ENCODE measurements around the gene MAPK8IP3.

Gene MAPK8IP3

DNA sequence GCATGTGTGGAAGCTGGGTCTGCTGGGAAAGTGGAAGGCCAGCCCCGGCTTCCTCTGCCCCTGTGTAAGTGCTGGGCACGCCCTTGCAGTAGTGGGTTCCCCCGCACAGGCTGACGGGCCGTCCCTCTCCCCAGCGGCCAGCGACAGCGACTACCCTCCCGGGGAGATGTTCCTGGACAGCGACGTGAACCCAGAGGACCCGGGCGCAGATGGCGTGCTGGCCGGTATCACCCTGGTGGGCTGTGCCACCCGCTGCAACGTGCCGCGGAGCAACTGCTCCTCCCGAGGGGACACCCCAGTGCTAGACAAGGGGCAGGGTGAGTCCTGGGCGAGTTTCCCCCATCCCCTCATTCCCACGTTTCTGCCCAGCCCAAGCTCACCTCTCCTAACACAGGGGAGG is 59.8 kb downstream of the MAPK8IP3 start:
- TF ChIP-seq CTCF (IDR thresholded peaks at IDR 0.05), result no peak

DNA sequence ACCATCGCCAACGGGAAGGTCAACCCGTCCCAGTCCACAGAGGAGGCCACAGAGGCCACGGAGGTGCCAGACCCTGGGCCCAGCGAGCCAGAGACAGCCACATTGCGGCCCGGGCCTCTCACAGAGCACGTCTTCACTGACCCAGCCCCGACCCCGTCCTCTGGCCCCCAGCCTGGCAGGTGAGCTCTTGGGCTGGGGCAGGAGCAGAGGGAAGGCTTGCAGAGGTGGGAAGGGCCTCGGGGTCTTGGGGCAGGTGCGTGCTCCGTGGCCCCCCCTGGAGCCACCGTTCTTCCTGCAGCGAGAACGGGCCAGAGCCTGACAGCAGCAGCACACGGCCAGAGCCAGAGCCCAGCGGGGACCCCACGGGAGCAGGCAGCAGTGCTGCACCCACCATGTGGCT is 60.2 kb downstream of the MAPK8IP3 start:
- no peak for TF ChIP-seq CTCF (IDR thresholded peaks at IDR 0.05)

DNA sequence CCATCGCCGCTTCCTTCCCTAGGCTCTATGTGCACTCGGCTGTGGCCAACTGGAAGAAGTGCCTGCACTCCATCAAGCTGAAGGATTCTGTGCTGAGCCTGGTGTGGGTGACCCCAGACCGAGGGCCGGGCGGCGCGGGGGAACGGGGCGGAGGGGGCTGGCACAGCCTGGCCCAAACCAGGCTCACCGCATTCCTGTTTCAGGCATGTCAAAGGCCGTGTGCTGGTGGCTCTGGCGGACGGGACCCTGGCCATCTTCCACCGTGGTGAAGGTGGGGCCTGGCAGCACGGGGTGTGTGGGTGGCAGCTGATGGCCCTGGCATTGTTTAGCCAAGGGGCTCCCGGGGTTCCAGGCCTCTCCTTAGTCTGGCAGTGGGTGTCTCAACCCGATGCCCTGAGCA is 60.7 kb downstream of the MAPK8IP3 start:
- TF ChIP-seq CTCF (IDR thresholded peaks at IDR 0.05), result no peak

GRCh38 chr16:1767116-1767994 is 61.4 kb downstream of the MAPK8IP3 start:
- TF ChIP-seq CTCF (IDR thresholded peaks at IDR 0.05), result no peak

GRCh38 chr16:1768061-1768766 is 62.2 kb downstream of the MAPK8IP3 start:
- no peak for TF ChIP-seq CTCF (IDR thresholded peaks at IDR 0.05)

DNA sequence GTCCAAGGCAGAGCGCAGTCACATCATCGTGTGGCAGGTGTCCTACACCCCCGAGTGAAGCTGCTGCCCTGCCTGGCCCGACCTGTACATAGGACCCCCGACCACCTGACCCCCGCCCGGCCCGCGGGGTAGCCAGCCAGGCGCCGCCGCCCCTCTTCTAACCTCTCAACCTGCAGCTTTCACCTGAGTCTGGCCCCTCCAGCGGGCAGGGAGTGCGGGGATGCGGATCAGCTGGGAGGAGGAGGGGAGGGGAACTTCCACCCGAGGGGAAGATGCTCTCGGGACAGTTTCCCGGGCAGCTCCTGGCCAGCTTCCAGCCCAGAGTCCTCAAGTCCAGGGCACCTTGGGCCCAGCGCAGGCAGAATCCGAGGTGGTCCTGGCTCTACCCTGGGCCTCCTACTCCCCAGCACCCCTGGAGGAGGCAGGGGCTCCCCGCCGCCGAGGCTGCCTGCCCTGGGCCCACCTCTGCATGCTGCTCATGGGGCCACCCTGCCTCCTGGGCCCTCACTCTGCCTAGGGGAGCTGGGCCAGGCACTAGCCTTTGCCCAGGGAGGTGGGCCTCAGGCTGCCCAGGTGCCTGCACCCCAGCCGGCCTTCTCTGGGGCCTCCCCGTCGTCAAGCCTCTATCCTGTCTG is 62.9 kb downstream of the MAPK8IP3 start:
- TF ChIP-seq CTCF (IDR thresholded peaks at IDR 0.05), result no peak

GRCh38 chr16:1769402-1770300 is 63.7 kb downstream of the MAPK8IP3 start:
- TF ChIP-seq CTCF (IDR thresholded peaks at IDR 0.05), result no peak

Data from LNCAP (cell line).